Measurements from ENCODE around the gene CRB3. TPM values are rescaled to one million over a fixed set of nuclear protein-coding genes. Genes with fewer than 3 reads are reported as not detected.
A peak's percentile ranks its signal among the peaks of the same experiment; 100 is the strongest.

CRB3 gene
- total and polyA plus RNA-seq, 9 of the 15 experiments (the other 6 are each of a cell fraction or from before 2014, with no cell fraction given): 0.49 TPM; not detected in 8

- TF ChIP-seq RREB1 (CRISPR knock-in tag; IDR thresholded peaks at IDR 0.05) (no peak), FOS (IDR thresholded peaks at IDR 0.05; ENCODE audit: extremely low read depth, insufficient read length) (no peak), POLR2H (tag; IDR thresholded peaks at IDR 0.05; ENCODE audit: low read depth) (0 out of 2 replicates have a peak, but pooled peaks have one; percentile 24), ZBED1 (IDR thresholded peaks at IDR 0.05) (no peak), MITF (IDR thresholded peaks at IDR 0.05) (no peak), ZNF41 (CRISPR knock-in tag; conservative IDR thresholded peaks at IDR 0.05) (no peak), ZNF75A (CRISPR knock-in tag; IDR thresholded peaks at IDR 0.05) (no peak), POLR3G (IDR thresholded peaks at IDR 0.05; ENCODE audit: extremely low read depth, insufficient read length, insufficient replicate concordance) (no peak), NEUROD1 (IDR thresholded peaks at IDR 0.05; ENCODE audit: borderline replicate concordance, low read depth, low read length, partially characterized antibody) (no peak), MTF1 (CRISPR knock-in tag; IDR thresholded peaks at IDR 0.05; ENCODE audit: borderline replicate concordance) (no peak), CEBPZ (IDR thresholded peaks at IDR 0.05; ENCODE audit: borderline replicate concordance, low read depth, low read length) (no peak), ZC3H8 (IDR thresholded peaks at IDR 0.05) (no peak), PRDM10 (IDR thresholded peaks at IDR 0.05; ENCODE audit: partially characterized antibody) (no peak)
Observed at GRCh38 chr19:6424195-6424938, 39.7 kb upstream of the CRB3 start, which contains the start of gene KHSRP (continued).

Data from K562 (cell line).